ENCODE measurements around the gene FLNB.
A peak's percentile ranks its signal among the peaks of the same experiment; 100 is the strongest.

Gene FLNB

DNA sequence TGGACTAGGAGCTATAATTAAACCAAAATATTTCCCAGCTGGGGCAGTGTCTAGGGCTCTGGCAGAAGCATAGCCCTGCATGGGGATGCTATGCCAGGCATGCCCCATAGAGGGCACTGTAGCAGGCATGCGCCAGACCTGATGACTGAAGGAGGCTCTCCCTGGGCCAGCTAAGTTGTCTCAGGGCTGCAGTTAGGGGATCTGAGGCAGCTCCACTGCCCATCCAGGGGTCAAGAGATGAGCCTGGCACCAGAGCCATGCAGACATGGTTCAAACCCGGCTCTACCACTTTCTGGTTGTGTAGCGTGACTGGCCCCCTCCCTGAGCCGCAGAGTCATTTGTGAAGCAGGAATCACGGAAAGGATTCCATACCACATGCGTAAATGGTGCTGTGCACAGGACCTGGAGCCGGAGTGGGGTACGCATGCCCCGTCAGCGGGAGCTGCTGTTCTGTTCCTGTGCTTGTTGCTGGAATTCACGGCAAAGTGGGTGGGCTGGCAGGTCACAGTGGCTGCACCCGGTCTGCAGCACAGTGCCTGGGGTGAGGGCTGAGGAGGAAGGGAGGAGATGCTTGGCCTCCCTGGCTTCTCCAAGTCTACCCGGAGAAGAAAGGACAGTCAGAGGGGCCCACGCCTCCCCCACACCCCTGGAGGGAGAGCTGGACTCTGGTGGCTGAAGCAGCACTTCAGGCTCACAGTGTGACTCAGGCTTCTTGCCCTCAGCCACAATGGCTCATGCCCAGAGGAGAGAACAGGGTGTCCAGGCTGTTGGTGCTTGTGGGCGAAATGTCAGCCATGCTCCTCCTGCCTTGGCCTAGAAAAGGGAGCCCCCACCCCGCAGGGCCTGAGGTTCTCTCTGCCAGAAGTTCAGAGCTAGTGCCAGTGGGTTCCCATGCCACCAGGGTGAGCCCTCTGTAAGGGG lies 159.5 kb downstream of the FLNB start:
- peak; percentile 77 for DNase-seq (ENCODE audit: low spot score)

DNA sequence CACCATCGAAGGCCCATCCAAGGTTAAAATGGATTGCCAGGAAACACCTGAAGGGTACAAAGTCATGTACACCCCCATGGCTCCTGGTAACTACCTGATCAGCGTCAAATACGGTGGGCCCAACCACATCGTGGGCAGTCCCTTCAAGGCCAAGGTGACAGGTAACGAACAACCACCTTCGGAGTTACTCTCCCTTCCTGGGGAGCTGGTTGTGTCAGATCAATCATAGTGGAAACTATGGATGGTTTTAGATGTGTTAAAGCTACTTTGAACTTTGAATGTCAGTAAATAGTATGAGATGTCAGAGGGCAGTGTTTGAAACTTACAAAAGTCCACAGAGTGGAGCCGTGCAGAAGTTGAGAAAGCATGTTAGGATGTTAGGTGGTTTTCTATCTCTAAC lies 160.3 kb downstream of the FLNB start:
- no peak for DNase-seq (ENCODE audit: low spot score)

DNA sequence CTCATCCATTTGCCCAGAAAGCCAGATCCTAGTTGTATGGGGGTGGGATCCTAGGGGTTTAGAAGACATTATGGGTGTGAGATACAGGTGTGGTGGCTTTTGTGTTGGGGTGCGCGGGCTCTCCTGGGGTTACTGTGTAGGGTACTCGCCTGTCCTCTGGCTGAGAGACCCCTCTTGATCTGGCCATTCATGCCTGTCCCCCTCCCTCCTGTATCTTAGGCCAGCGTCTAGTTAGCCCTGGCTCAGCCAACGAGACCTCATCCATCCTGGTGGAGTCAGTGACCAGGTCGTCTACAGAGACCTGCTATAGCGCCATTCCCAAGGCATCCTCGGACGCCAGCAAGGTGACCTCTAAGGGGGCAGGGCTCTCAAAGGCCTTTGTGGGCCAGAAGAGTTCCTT lies 161.1 kb downstream of the FLNB start:
- DNase-seq (ENCODE audit: low spot score): no peak

DNA sequence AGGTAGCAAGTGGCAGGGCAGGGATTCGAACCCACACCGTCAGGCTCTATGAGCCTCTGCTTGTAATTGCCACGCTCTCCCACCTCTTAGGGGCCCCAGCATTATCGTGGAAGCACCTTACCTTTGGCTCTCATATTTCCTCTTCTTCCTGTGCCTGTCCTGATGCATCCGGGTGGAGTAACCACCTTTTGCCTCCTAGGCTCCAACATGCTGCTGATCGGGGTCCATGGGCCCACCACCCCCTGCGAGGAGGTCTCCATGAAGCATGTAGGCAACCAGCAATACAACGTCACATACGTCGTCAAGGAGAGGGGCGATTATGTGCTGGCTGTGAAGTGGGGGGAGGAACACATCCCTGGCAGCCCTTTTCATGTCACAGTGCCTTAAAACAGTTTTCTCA lies 162.2 kb downstream of the FLNB start:
- DNase-seq (ENCODE audit: low spot score): no peak

DNA sequence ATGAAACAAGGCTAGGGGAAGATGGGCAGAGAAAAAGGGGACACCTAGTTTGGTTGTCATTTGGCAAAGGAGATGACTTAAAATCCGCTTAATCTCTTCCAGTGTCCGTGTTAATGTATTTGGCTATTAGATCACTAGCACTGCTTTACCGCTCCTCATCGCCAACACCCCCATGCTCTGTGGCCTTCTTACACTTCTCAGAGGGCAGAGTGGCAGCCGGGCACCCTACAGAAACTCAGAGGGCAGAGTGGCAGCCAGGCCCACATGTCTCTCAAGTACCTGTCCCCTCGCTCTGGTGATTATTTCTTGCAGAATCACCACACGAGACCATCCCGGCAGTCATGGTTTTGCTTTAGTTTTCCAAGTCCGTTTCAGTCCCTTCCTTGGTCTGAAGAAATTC lies 162.9 kb downstream of the FLNB start:
- DNase-seq (ENCODE audit: low spot score): no peak

DNA sequence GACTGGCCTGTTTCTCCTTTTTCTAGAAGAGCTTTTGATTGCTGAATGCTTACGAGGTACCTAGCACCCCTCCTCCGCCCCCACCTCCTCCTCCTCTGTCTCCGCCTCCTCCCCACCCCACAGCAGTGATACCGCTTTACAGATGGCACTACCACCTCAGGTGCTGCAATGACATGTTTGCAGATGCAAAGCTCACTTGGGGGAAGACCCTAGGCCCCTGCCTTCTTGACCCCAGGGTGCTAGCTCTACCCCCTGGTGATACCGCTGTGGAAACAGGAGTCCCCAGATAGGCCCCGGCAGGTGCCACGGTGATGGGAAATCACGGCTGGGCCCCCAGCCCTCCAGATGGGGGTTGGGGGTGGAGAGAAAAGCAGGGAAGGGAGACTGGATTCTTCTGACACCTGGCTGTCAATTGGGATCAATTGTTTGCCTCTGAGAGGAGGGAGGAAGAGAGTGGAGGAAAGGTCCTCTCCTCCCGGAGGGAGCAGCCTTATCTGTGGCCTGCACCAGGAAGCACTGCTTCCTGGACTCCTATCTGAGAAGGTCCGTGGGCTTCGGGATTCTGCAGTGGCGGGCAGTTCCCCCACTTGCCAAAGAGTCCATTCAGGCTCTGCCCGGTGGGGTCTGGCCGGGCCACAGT lies 164.9 kb downstream of the FLNB start:
- DNase-seq (ENCODE audit: low spot score): no peak

DNA sequence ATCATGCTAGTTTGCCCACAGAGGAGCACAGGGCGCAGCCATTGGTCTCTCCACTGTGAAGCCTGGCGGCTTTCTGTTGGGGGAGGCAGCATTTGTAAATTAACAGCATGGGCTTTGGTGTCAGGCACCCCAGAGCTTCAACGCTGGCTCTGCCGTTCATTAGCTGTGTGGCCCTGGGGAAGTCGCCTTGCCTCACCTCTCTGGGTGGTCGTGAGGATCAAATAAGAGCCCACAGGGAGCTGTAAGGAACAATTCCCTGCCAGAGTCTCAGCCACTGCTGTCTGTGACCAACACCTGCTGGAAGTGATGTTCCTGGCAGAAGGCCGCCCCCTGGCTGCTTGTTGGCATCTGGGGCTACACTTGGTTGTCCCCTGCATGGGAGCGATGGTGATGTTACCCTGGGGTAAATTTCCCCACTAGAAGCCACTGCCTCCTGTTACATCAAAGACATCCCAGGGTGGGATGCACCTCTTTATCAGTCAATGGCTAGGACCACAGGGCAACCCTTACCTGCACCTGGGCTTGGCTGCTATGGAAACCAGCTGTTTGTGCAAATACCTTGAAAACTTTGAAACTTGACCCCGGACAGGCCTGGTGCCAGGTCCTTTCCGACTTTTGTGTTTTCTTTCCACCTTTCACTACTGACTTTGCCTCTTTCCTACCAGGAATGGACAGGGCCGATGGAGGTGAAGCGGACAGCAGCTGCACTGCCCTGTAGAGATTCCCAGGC lies 165.6 kb downstream of the FLNB start:
- no peak for DNase-seq (ENCODE audit: low spot score)

DNA sequence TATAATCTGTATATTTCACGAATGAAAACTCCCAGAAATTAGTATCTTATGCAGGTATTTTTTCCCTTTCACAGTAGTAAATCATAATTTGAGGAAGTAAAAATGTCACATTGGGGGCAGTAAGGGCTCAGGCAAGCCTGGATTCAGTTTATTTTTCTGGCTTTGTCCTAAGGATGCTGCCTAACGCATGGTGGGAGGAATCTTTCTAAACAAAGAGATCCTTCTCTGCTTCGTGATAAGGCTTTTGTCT lies 166.9 kb downstream of the FLNB start:
- no peak for DNase-seq (ENCODE audit: low spot score)

DNA sequence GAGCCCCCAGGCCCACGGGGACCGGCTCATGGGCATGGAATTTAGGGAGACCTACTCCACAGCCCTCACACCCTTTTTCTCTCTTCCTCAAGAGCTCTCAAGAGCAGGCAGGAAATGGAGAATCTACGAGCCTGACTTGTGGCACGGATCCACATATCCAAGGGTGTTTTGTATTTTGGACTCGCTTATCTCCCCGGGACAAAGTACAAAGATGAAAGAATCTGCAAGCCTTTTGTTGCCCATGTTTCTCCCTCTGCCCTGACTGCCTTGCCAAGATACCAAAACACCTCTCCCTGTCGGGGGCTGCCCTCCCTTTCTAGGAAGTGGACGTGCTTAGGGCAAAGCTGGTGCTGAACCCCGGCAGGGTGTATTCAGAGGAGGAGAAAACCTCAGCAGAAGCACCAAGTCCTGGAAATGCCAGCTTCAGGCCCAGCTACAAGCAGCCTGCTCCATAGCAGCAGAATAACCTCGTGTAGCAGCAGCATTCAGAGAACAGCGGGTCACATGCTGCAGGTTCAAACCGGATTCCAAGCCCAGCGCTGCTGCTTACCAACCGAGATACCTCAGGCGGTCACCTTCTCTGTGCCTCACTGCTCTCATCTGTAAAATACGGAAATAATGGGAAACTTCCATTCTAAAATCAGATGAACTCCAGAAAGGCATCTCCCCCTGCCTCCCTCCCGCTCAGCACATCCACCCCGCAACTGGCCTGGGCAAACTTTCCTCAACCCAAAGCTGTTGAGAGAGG lies 167.4 kb downstream of the FLNB start:
- no peak for DNase-seq (ENCODE audit: low spot score)

DNA sequence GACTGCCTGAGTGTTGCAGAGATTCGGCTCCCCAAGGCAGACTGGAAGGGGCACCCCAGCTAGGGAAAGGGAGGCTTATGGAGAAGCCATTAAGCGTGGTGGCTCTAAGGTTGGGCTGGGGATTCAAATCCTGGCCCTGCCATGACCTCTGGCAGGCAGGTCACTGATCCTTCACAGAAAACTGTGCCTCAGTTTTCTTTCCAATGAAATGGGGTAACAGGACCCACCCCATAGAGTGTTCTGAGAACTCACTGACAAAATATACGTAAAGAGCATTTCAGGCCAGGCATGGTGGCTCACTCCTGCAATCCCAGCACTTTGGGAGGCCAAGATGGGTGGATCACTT lies 167.9 kb downstream of the FLNB start:
- no peak for DNase-seq (ENCODE audit: low spot score)

DNA sequence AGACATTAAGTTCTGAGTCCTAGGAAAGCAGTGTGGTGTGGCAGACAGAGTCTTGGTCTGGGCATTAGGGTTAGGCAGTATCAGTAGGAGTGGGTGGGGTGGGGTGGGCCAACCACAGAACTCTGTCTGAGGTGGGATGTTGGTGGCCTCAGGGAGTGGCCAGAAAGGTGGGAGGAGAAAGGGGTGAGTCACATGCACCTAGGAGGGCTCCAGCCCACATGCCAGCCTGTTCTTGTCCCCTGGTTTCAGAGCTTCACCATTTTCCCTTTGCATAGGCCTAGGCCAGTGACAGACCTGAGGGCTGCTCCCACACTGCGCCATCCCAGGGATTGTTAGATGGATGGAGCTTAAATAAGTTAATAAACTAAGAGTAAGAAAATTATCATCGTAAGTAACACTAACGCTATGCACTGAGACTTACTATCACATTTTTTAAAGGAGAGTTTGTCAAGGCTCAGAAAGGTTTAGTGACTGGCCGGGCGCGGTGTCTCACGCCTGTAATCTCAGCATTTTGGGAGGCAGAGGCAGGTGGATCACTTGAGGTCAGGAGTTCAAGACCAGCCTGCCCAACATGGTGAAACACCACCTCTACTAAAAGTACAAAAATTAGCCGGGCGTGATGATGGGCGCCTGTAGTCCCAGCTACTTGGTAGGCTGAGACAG lies 168.7 kb downstream of the FLNB start:
- DNase-seq (ENCODE audit: low spot score): no peak

DNA sequence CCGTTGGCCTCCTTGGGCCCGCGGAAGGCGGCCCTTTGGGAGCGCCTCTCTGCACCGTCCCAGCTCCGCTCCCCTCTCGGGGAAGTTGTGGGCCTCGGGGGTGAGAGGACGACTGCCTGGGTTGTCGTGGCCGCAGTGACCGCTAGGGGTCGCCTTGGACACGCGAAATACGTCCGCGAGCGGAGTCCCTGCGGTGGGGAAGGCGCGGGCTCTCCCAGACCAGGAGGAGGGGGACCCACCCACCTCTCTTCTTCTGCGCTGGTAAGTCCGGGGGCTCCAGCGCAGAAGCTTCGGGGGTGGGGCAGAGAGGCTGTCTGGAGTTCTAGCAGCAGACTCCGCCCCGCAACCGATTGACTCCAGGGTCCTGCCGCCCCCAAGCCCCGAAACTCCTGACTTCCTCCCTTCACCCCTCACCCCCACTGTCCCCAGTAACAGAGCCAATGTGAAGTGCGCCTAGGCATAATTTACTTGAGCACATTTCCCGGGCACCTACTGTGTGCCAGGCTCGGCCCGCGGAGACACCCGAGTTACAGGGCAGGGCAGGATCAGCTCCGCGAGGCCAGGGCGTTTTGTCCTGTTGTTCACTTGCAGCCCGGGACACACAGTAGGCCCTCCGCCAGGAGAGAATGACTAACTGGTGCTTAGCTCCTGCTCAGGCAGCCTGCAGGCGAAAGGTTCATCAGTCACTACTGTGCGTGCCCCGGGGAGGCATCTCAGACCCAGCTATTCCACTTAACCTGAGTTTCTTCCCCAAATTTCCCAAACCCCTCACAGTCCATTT lies 169.7 kb downstream of the FLNB start:
- peak; percentile 86 for DNase-seq (ENCODE audit: low spot score)

DNA sequence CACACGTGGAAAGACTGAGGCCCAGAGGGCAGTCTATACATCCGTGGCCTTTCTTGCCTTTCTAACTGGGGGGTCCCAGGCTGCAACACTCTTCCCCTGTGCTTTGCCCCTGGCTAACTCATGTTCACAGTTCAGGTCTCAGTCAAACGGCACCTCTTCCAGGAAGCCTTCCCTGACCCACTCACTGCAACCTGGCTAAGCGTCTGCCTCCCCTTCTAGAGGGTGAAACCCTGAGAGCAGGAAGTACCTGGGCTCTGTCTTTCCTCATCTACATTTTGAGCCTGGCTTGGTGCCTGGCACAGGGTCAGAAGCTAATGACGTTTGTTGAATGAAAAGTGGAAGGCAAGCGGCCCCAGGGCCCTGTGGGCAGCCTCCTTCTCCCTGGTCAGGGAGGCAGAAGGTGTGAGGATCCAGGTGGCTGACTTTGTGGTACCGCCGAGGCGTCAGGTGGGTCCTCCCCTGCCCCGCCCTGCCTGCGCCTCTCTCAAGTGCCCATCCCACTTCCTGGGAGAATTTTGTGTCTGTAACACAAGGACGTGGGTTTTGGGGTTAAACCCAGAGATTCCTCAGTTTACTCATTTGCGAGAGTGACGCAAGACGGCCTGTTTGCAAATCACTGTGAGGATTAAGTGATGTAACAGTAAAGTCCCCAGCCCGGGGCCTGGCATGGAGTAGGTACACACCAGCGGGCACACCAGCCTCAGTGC lies 170.5 kb downstream of the FLNB start:
- no peak for DNase-seq (ENCODE audit: low spot score)

DNA sequence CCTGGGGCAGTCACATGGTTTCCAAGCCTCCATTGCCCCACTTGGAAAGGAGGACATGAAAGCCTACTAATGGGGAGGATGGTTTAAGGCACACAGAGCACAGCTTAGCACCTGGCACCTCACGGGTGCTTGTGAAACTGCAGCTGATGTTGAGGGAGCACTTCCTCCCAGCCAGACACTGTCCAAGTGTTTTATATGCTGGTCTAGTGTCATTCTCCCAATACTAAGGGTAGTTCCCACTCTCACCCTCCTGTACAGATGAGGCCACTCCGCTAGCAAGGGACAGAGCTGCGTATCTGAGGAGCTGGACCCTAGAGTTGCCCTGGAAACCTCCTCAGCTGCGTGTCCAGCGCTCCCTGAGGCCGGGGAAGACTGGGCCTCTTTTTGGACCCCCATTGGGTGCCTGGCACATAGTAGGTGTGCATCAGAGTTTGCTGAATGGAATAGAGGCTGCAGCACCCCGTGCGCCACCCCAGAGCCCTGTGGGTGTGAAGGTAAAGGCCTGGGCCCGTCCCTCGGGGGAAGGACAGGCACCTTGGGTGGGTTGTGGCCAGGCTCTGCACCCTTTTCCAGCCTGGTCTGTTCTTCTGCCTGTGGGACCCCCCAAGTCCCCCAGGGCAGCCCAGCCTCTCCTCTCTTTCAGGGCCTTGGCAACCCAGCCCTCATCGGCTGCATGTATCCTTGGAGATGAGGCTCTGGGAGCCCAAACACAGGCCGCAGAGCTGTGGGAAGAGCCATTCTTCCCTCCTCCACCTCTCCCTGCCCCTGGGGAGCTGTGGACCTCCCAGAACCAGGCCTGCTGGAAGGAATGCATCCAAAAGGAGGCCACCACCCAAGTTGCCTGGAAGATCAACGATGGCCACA lies 171.2 kb downstream of the FLNB start:
- DNase-seq (ENCODE audit: low spot score): no peak

DNA sequence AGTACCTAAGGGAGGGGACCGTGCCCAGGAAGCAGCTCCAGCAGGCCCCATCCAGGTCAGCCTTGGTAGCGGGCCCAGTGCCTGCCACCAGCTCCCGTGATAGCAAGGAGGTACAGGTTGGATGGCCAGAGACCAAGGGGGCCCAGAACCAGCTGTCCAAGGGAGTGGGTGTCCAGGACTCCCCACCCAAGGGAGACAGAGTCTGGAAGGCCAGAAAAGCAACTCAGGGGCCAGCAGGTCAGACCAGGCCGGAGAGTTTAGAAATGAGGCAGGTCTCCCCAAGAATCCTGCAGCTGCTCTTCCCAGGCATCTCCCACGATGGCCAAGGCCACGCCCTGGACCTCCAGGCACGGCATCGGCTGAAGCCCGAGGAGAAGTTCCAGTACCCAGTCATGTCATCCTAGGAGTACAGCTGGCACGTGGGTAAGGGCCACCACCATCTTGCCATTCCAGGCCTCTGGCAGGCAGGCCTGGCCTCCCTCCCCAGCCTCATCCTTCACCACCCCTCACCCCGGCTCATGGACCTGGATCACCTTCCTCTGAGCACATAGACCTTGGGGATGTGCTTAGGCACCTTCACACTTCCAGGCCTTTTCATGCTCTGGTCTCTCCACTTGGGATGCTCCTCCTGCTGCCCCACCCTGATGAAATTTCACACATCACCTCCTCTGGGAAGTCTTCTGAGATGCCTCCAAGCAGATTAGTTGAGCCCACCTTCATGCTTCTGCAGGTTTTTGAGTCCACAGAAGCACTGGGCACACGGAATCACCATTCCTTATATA lies 172.1 kb downstream of the FLNB start:
- no peak for DNase-seq (ENCODE audit: low spot score)

DNA sequence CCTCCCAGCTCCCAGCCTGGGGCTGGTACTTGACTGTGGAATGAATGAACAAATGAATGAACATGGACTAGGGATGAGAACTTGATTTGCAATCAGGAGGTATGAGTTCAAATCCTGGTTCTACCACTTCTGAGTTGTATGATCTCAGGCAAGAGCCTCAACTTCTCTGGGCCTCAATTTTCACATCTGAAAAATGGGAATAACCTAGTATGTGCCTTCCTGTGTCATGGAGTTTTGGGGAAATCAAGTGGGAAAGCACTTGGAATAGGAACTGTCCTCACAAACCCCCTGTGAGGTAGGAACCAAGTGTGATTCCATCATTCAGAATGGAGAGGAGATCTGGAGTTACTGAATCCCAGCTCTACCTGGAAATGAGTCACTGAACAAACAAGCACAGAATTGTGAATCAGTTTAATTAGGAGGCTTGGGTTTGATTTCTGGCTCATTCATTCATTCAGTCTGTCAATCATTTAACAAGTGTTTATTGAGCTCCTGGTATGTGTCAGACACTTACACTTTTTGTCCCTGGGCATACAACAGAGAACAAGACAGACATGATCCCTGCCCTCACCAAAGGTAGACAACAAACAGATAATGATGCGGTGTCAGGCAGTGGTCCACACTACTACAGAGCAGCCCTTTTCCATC lies 172.8 kb downstream of the FLNB start:
- no peak for DNase-seq (ENCODE audit: low spot score)

DNA sequence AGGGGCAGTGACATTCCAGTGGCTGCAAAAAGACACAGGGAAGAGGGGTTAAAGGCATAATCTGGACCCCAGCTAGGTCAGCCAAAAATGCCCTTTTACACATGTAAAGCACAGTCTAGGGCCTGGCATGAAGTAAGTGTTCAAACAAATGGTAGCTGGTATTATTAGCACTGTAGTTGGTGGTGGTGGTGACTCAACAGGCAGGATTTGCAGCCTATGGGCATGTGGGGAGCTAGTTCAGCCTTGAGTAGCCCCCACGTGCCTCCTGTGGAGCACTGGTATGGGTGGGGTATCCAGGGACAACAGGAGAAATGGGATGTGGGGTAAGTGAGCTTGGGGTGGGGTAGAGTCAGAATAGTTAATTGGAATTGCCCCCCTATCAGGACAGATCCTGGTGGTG lies 175.0 kb downstream of the FLNB start:
- no peak for DNase-seq (ENCODE audit: low spot score)

DNA sequence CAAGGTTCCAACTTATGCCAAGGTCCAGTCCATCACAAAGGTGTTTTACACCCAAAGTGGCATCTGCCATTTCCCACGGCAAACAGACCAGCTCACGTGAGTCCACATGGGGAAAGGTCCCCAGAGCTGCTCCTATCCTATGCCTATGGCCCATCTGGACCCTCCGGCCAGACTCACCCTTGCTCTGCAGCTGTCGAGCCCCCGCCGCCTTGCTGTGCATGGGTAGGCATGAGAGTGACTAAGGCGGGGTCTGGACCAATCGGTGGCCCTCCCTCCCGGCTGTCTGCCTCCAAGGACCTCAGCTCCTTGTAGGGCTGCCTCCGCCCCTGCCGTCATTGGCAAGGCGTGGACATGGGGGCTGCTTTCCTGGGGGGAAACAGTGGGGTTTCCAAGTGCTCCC lies 175.7 kb downstream of the FLNB start:
- no peak for DNase-seq (ENCODE audit: low spot score)

All from germinal center (tissue), 1 donor.